ENCODE measurements around the gene XPNPEP3. TPM values are rescaled to one million over a fixed set of nuclear protein-coding genes. Genes with fewer than 3 reads are reported as not detected.

Gene XPNPEP3
- total RNA-seq, 1 donor from 2014 or later = 15.0 TPM

DNA sequence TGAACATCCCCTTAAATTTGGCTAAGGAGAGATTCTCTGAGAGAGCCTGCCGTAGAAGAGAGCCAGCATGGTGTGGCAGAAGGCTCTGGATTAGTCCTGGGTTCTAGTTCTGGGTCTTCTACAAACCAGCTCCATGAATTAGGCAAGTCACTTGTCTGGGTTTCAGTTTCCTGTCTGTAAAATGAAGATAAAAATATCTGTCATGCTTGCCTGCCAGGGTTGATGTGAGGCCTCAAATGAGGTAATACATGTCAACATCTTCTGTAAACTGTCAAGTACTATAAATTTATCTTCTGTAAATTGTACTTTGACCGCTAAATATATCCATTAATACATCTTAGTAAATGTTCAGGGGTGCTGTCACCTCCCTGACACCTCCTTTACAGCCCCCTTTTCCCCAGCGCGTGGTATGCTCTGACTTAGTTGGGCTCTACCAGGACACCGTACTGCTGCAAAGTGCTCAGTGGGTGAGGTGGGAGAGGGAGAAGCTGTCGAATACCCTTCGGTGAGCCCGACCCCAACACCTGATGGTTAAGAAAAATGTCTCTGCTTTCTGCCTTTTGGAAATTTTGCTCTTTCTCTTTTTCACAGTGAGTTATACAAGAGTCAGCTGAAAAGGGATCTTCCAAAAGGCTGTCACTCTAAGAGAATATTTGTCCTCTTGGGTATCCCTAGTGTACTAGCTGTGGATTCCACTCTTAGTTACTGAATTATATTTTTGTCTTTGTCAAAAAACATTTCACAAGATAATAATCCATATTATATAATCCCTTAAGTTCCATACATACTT is 109.2 kb downstream of the XPNPEP3 start:
- TF ChIP-seq, protein P1, sequence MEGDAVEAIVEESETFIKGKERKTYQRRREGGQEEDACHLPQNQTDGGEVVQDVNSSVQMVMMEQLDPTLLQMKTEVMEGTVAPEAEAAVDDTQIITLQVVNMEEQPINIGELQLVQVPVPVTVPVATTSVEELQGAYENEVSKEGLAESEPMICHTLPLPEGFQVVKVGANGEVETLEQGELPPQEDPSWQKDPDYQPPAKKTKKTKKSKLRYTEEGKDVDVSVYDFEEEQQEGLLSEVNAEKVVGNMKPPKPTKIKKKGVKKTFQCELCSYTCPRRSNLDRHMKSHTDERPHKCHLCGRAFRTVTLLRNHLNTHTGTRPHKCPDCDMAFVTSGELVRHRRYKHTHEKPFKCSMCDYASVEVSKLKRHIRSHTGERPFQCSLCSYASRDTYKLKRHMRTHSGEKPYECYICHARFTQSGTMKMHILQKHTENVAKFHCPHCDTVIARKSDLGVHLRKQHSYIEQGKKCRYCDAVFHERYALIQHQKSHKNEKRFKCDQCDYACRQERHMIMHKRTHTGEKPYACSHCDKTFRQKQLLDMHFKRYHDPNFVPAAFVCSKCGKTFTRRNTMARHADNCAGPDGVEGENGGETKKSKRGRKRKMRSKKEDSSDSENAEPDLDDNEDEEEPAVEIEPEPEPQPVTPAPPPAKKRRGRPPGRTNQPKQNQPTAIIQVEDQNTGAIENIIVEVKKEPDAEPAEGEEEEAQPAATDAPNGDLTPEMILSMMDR (IDR thresholded peaks at IDR 0.05) = no peak
- Histone ChIP-seq H3K4me3 (no peak overlapping the region), H3K36me3 (peaks cover 93% of the 10 kb centered on the region), H3K4me1 (peaks cover 3% of the 10 kb centered on the region), H3K27ac (no peak overlapping the region), H3K9me3 (no peaks in the 10 kb centered on the region), H3K27me3 (no peaks in the 10 kb centered on the region)
- DNase-seq = no peak
- intact Hi-C loops (cut with DNase I) = no loop called here
- ATAC-seq = no peak

DNA sequence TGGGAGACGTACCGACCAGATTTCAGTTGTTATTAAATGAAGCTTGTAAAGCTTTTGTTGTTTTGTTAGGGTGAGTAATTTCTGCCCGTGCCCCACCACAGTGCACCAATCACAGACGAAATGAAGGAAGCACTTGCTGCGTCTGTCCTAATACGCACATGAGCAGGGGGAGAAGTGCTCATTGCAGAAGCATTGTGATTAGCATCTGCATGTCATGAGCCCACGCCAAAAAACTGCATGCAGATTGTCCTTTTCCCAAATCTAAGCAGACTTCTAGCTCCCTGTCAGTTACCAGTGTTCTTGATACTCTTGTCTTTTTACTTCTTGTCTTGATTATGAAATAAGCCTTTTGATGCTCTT is 109.8 kb downstream of the XPNPEP3 start:
- Histone ChIP-seq H3K27me3 (no peaks in the 10 kb centered on the region), H3K36me3 (peaks cover 97% of the 10 kb centered on the region), H3K4me3 (no peak overlapping the region), H3K9me3 (no peaks in the 10 kb centered on the region), H3K4me1 (peaks cover 3% of the 10 kb centered on the region), H3K27ac (no peak overlapping the region)
- TF ChIP-seq, protein P1 (IDR thresholded peaks at IDR 0.05) = no peak
- ATAC-seq = peak; percentile 80
- intact Hi-C loops (cut with DNase I) = no loop called here
- DNase-seq = no peak

- intact Hi-C loops (cut with DNase I) = no loop called here
- no peaks in the 10 kb centered on the region for H3K27me3 ChIP-seq
- TF ChIP-seq, protein P1 (IDR thresholded peaks at IDR 0.05) = no peak
- ATAC-seq (peak; percentile 80), DNase-seq (no peak)
- H3K36me3 ChIP-seq = peaks cover 97% of the 10 kb centered on the region
- no peaks in the 10 kb centered on the region for H3K9me3 ChIP-seq
- no peak overlapping the region for H3K4me3 ChIP-seq
- H3K4me1 ChIP-seq = peaks cover 3% of the 10 kb centered on the region
- H3K27ac ChIP-seq = no peak overlapping the region
Measured at GRCh38 chr22:40967111-40967760, 110.3 kb downstream of the XPNPEP3 start.

- Histone ChIP-seq H3K27ac (no peak overlapping the region), H3K27me3 (no peaks in the 10 kb centered on the region), H3K9me3 (no peaks in the 10 kb centered on the region), H3K36me3 (peaks cover 59% of the 10 kb centered on the region), H3K4me3 (no peak overlapping the region), H3K4me1 (no peaks in the 10 kb centered on the region)
- TF ChIP-seq, protein P1 (IDR thresholded peaks at IDR 0.05) = no peak
- ATAC-seq = no peak
- no peak for DNase-seq
- intact Hi-C loops (cut with DNase I) = no loop called here
Measured at GRCh38 chr22:40972587-40972986, 115.6 kb downstream of the XPNPEP3 start.

DNA sequence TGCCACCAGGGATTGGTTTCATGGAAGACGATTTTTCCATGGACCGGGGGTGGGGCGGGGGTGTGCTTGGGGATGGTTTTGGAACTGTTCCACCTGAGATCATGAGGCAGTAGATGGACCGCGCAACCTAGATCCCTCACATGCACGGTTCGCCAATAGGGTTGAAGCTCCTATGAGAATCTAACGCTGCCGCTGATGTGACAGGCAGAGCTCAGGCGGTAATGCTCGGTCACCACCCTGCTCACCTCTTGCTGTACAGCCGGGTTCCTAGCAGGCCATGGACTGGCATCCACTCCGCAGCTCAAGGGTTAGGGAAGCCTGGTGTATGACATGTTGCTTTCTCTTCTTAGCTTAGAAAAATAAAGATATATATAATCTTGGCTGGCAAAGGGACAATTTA is 116.2 kb downstream of the XPNPEP3 start:
- no peak for DNase-seq
- no peak overlapping the region for H3K27ac ChIP-seq
- H3K9me3 ChIP-seq = no peaks in the 10 kb centered on the region
- ATAC-seq = no peak
- H3K36me3 ChIP-seq = peaks cover 54% of the 10 kb centered on the region
- intact Hi-C loops (cut with DNase I) = no loop called here
- H3K4me3 ChIP-seq = no peak overlapping the region
- H3K27me3 ChIP-seq = no peaks in the 10 kb centered on the region
- H3K4me1 ChIP-seq = no peaks in the 10 kb centered on the region
- TF ChIP-seq, protein P1 (IDR thresholded peaks at IDR 0.05) = no peak
